HEK293 (cell line): ENCODE results near the gene DLEC1.

Source experiments
- CTCF ChIA-PET: fragments of 350-600 bp; formaldehyde crosslinking; extraction: SDS; loops from one replicate; lab custom pipeline; 2021; ENCODE audit warnings: antibody characterized with exemption; lab: Yijun Ruan, JAX
- POLR2A ChIA-PET: fragments of 300-600 bp; formaldehyde crosslinking; extraction: SDS; loops from one replicate; lab custom pipeline; 2020; ENCODE audit warnings: antibody characterized with exemption, inconsistent platforms; lab: Yijun Ruan, JAX
- H3K27ac ChIP-seq: fragments of 200-500 bp; sonication (Bioruptor generic); 2 replicates; pipeline ENCODE4 v1.5.1; 2014; ENCODE audit warnings: low read depth, low read length, control low read depth, inconsistent platforms; ENCODE audit errors: extremely low read depth
- H3K36me3 ChIP-seq, 2 experiments: fragments of 200-500 bp in 1 of 2; sonication (Bioruptor generic) in 1 of 2; 1 replicate in 1 of 2; 2 replicates in 1 of 2; pipeline ENCODE4 v1.5.1; 2014 to 2017; ENCODE audit warnings: inconsistent platforms in 2 of 2, low read length in 2 of 2; ENCODE audit not compliant: control insufficient read depth in 2 of 2, insufficient read depth in 1 of 2
- H3K4me1 ChIP-seq: fragments of 200-500 bp; sonication (Bioruptor generic); 2 replicates; pipeline ENCODE4 v1.5.1; 2014; ENCODE audit warnings: mild to moderate bottlenecking, low read length, inconsistent platforms; ENCODE audit not compliant: control insufficient read depth, insufficient read depth
- H3K4me3 ChIP-seq: 2 replicates; pipeline ENCODE4 v1.5.1; 2011; ENCODE audit warnings: low read depth, mild to moderate bottlenecking, control low read depth, low read length, moderate library complexity
- H3K9me3 ChIP-seq: fragments of 200-500 bp; sonication (Bioruptor generic); 2 replicates; pipeline ENCODE4 v1.5.1; 2014; ENCODE audit warnings: low read depth, low read length, inconsistent platforms; ENCODE audit not compliant: control insufficient read depth, insufficient read depth
- GLI2 ChIP-seq: fragments of 450-650 bp; formaldehyde crosslinking; IDR thresholded peaks from 2 replicates; pipeline ENCODE4; 2017; ENCODE audit warnings: missing biosample characterization, missing genetic modification characterization, low read depth, borderline replicate concordance
- GLIS1 ChIP-seq: fragments of 450-650 bp; formaldehyde crosslinking; IDR thresholded peaks from 2 replicates; pipeline ENCODE4 v1.5.1; 2016; ENCODE audit warnings: missing biosample characterization, missing genetic modification characterization
- GLIS2 ChIP-seq: fragments of 450-650 bp; formaldehyde crosslinking; IDR thresholded peaks from 2 replicates; pipeline ENCODE4 v1.5.1; 2016; ENCODE audit warnings: missing biosample characterization, missing genetic modification characterization
- HOXA7 ChIP-seq: sonication (generic); formaldehyde crosslinking; IDR thresholded peaks from 2 replicates; pipeline ENCODE4 v1.8.1; 2022; ENCODE audit warnings: missing genetic modification reagents, borderline replicate concordance
- KLF17 ChIP-seq: fragments of 450-650 bp; formaldehyde crosslinking; IDR thresholded peaks from 2 replicates; pipeline ENCODE4 v1.5.1; 2016; ENCODE audit warnings: missing biosample characterization, missing genetic modification characterization
- PBX3 ChIP-seq: sonication (generic); formaldehyde crosslinking; IDR thresholded peaks from 2 replicates; pipeline ENCODE4 v1.8.1; 2022; ENCODE audit warnings: mild to moderate bottlenecking, moderate library complexity, missing genetic modification reagents
- ZBTB21 ChIP-seq: fragments of 450-650 bp; formaldehyde crosslinking; IDR thresholded peaks from 2 replicates; pipeline ENCODE4 v1.5.1; 2017; ENCODE audit warnings: missing biosample characterization, missing genetic modification characterization
- ZBTB6 ChIP-seq: fragments of 450-650 bp; formaldehyde crosslinking; IDR thresholded peaks from 2 replicates; pipeline ENCODE4 v1.5.1; 2017; ENCODE audit warnings: missing biosample characterization, missing genetic modification characterization
- ZIC2 ChIP-seq: fragments of 450-650 bp; formaldehyde crosslinking; IDR thresholded peaks from 2 replicates; pipeline ENCODE4 v1.5.1; 2016; ENCODE audit warnings: missing biosample characterization, missing genetic modification characterization
- ZNF16 ChIP-seq: fragments of 450-650 bp; formaldehyde crosslinking; IDR thresholded peaks from 2 replicates; pipeline ENCODE4 v1.5.1; 2016; ENCODE audit warnings: low read depth, missing biosample characterization, missing genetic modification characterization
- ZNF280C ChIP-seq: fragments of 450-650 bp; formaldehyde crosslinking; IDR thresholded peaks from 2 replicates; pipeline ENCODE4 v1.5.1; 2016; ENCODE audit warnings: missing biosample characterization, missing genetic modification characterization
- ZNF311 ChIP-seq: fragments of 450-650 bp; formaldehyde crosslinking; IDR thresholded peaks from 2 replicates; pipeline ENCODE4 v1.5.1; 2017; ENCODE audit warnings: missing biosample characterization, missing genetic modification characterization, borderline replicate concordance
- ZNF398 ChIP-seq: fragments of 450-650 bp; formaldehyde crosslinking; IDR thresholded peaks from 2 replicates; pipeline ENCODE4 v1.5.1; 2017; ENCODE audit warnings: missing biosample characterization, missing genetic modification characterization
- ZNF501 ChIP-seq: fragments of 450-650 bp; formaldehyde crosslinking; IDR thresholded peaks from 2 replicates; pipeline ENCODE4 v1.5.1; 2016; ENCODE audit warnings: missing biosample characterization, missing genetic modification characterization
- ZNF621 ChIP-seq: fragments of 450-650 bp; formaldehyde crosslinking; IDR thresholded peaks from 2 replicates; pipeline ENCODE4 v1.5.1; 2017; ENCODE audit warnings: missing biosample characterization, missing genetic modification characterization
- ZNF626 ChIP-seq: fragments of 450-650 bp; sonication (Bioruptor Pico); formaldehyde crosslinking; IDR thresholded peaks from 2 replicates; pipeline ENCODE4 v1.5.1; 2018; ENCODE audit warnings: missing biosample characterization, missing genetic modification characterization, inconsistent platforms
- ZNF677 ChIP-seq: fragments of 450-650 bp; IDR thresholded peaks from 2 replicates; pipeline ENCODE4 v1.5.0; 2018; ENCODE audit warnings: missing biosample characterization, mild to moderate bottlenecking, missing genetic modification characterization, moderate library complexity
- ZXDB ChIP-seq: fragments of 450-650 bp; formaldehyde crosslinking; IDR thresholded peaks from 2 replicates; pipeline ENCODE4 v1.5.1; 2016; ENCODE audit warnings: missing biosample characterization, missing genetic modification characterization
- TF ChIP-seq, protein P1 (sequence below): fragments of 450-650 bp; formaldehyde crosslinking; IDR thresholded peaks from 2 replicates; pipeline ENCODE4; 2016; ENCODE audit warnings: missing biosample characterization, missing genetic modification characterization
- TF ChIP-seq, protein P2 (sequence below): fragments of 450-650 bp; formaldehyde crosslinking; IDR thresholded peaks from 2 replicates; pipeline ENCODE4 v1.5.1; 2016; ENCODE audit warnings: missing biosample characterization, missing genetic modification characterization
- TF ChIP-seq, protein P3 (sequence below): fragments of 450-650 bp; formaldehyde crosslinking; IDR thresholded peaks from 2 replicates; pipeline ENCODE4 v1.5.1; 2017; ENCODE audit warnings: missing biosample characterization, missing genetic modification characterization

The DLEC1 gene

DNA sequence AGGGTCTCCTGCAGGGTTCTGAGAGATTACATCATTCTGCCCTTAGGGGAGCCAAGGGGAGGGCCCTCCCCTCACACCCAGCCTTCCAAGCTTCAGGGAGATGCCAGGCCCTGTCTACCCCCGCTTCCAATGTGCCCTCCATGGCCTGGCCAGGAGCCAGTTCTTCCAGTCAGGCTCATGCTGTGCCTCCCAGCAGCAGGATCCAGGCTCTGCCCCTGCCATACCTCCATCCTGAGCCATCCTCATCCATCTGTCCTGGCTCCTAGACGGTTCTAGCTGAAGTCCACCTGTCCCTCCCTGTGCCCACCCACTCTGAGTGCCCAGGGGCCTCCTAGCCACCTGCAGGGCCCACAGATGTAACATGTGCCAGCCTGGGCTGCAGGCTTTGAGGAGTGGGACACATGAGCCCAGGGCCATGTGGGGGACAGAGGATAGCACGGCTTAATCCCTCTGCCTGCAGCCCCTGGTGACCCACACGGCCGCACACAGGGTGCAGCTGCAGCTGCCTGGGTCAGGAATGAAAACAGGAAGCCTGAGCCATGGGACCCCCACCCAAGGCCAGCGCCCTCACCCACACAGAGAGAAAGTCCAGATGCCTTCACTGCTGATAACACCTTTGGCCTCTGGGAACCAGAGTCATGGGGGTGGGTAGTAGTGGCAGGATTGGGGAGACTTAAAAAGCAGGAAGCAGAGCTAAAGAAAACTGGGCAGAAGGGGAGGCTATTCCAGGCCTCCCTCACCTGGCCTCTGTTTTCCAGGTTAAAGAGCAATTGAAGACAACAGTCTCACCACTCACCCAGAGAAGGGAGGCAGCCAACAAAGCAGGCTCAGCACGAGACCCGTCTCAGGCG is 21.3 kb upstream of the DLEC1 start:
- ChIA-PET CTCF (no interaction called here), POLR2A (no interaction called here)
- Histone ChIP-seq H3K36me3 (peaks cover 0 to 11% of the 10 kb centered on the region in 2 experiments; a peak in 1 of 3 replicates), H3K4me1 (no peaks in the 10 kb centered on the region), H3K27ac (no peak overlapping the region), H3K4me3 (no peak overlapping the region), H3K9me3 (no peaks in the 10 kb centered on the region)
- TF ChIP-seq ZNF626 (tag by site-specific recombination): no peak
- TF ChIP-seq ZNF16: no peak
- peak; percentile 95 for TF ChIP-seq ZIC2
- no peak for TF ChIP-seq PBX3 (CRISPR knock-in tag)
- no peak for TF ChIP-seq ZNF280C (tag by site-specific recombination)
- TF ChIP-seq, protein P1, sequence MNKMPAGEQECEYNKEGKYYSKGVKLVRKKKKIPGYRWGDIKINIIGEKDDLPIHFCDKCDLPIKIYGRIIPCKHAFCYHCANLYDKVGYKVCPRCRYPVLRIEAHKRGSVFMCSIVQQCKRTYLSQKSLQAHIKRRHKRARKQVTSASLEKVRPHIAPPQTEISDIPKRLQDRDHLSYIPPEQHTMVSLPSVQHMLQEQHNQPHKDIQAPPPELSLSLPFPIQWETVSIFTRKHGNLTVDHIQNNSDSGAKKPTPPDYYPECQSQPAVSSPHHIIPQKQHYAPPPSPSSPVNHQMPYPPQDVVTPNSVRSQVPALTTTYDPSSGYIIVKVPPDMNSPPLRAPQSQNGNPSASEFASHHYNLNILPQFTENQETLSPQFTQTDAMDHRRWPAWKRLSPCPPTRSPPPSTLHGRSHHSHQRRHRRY (tag by site-specific recombination): no peak
- TF ChIP-seq ZNF501 (tag by site-specific recombination): no peak
- no peak for TF ChIP-seq ZBTB6
- TF ChIP-seq KLF17 (tag by site-specific recombination): no peak
- no peak for TF ChIP-seq GLI2 (tag by site-specific recombination)
- TF ChIP-seq, protein P2, sequence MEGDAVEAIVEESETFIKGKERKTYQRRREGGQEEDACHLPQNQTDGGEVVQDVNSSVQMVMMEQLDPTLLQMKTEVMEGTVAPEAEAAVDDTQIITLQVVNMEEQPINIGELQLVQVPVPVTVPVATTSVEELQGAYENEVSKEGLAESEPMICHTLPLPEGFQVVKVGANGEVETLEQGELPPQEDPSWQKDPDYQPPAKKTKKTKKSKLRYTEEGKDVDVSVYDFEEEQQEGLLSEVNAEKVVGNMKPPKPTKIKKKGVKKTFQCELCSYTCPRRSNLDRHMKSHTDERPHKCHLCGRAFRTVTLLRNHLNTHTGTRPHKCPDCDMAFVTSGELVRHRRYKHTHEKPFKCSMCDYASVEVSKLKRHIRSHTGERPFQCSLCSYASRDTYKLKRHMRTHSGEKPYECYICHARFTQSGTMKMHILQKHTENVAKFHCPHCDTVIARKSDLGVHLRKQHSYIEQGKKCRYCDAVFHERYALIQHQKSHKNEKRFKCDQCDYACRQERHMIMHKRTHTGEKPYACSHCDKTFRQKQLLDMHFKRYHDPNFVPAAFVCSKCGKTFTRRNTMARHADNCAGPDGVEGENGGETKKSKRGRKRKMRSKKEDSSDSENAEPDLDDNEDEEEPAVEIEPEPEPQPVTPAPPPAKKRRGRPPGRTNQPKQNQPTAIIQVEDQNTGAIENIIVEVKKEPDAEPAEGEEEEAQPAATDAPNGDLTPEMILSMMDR (tag by site-specific recombination): no peak
- TF ChIP-seq ZXDB (tag by site-specific recombination): no peak
- TF ChIP-seq GLIS2: 0 out of 2 replicates have a peak, but pooled peaks have one; percentile 28
- TF ChIP-seq HOXA7 (CRISPR knock-in tag): no peak
- no peak for TF ChIP-seq ZNF677 (tag by site-specific recombination)
- TF ChIP-seq ZNF398 (tag by site-specific recombination): peak; percentile 64; the same call in 1 of the 2 replicates
- peak; percentile 95 for TF ChIP-seq GLIS1
- no peak for TF ChIP-seq ZBTB21 (tag by site-specific recombination)
- no peak for TF ChIP-seq ZNF621
- TF ChIP-seq, protein P3, sequence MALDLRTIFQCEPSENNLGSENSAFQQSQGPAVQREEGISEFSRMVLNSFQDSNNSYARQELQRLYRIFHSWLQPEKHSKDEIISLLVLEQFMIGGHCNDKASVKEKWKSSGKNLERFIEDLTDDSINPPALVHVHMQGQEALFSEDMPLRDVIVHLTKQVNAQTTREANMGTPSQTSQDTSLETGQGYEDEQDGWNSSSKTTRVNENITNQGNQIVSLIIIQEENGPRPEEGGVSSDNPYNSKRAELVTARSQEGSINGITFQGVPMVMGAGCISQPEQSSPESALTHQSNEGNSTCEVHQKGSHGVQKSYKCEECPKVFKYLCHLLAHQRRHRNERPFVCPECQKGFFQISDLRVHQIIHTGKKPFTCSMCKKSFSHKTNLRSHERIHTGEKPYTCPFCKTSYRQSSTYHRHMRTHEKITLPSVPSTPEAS (tag by site-specific recombination): no peak
- no peak for TF ChIP-seq ZNF311 (tag by site-specific recombination)
